HUES64 (cell line): Measurements from ENCODE around the gene JAML.

ENCODE experiments used
- H3K27ac ChIP-seq: 2 replicates; pipeline ENCODE4 v1.7.0; 2013; ENCODE audit warnings: low read depth, low read length, inconsistent platforms
- H3K27me3 ChIP-seq: 2 replicates; pipeline ENCODE4 v1.6.1; 2013; ENCODE audit warnings: mild to moderate bottlenecking, low read length; ENCODE audit not compliant: insufficient read depth
- H3K36me3 ChIP-seq: 2 replicates; pipeline ENCODE4 v1.6.1; 2013; ENCODE audit warnings: mild to moderate bottlenecking, low read length; ENCODE audit not compliant: insufficient read depth
- H3K4me1 ChIP-seq: 2 replicates; pipeline ENCODE4 v1.6.1; 2013; ENCODE audit warnings: mild to moderate bottlenecking, low read length, moderate library complexity; ENCODE audit not compliant: insufficient read depth
- H3K4me3 ChIP-seq: 2 replicates; pipeline ENCODE4 v1.5.1; 2013; ENCODE audit warnings: mild to moderate bottlenecking, low read length, moderate library complexity
- H3K9ac ChIP-seq: 2 replicates; pipeline ENCODE4 v1.6.1; 2013; ENCODE audit warnings: mild to moderate bottlenecking, low read depth, low read length
- H3K9me3 ChIP-seq: 2 replicates; pipeline ENCODE4 v1.6.1; 2013; ENCODE audit warnings: low read depth, low read length; ENCODE audit not compliant: insufficient read depth
- WGBS: fragments of 150-250, 120-280 bp; methylation state at CpG from one replicate; pipeline ENCODE4 v1.1.7; 2013; ENCODE audit warnings: missing lambda C conversion rate; 5-methylcytosine and 5-hydroxymethylcytosine counted together

The JAML gene

GRCh38 chr11:118258410-118258809 lies 33.6 kb upstream of the JAML start:
- Histone ChIP-seq H3K36me3 (no peaks in the 10 kb centered on the region), H3K4me3 (no peak overlapping the region), H3K4me1 (peaks cover 6% of the 10 kb centered on the region), H3K9me3 (no peaks in the 10 kb centered on the region), H3K27ac (no peak overlapping the region), H3K9ac (no peak overlapping the region), H3K27me3 (peaks cover 72% of the 10 kb centered on the region)
- WGBS = 0% methylated on average over 1 of the region's 1 CpG

DNA sequence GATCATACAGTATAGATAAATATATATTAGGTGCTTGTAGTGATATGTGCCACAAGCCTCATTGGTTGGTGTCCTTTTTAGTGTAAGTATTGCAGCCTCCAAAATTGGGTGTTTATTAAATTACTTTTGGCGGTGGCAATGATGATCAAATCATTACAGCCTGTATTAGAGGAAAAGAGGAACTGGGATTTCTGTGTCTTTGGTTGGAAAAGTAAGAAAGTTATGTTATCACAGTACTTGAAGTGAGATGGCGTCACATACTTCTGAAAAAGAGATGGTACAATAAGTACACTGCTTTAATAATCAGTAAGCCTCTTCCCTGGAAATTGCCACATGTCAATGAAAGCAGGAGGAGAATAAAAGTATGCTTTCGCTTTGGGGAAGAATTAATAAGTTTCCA lies 27.9 kb upstream of the JAML start:
- Histone ChIP-seq H3K4me1 (no peaks in the 10 kb centered on the region), H3K4me3 (peak overlapping the region; percentile 79), H3K9ac (peak overlapping the region; percentile 88; the same call in 1 of the 2 replicates), H3K27me3 (peaks cover 84% of the 10 kb centered on the region), H3K27ac (no peak overlapping the region; the same call in 1 of the 2 replicates), H3K9me3 (peaks cover 8% of the 10 kb centered on the region; the same call in 1 of the 2 replicates), H3K36me3 (no peaks in the 10 kb centered on the region)
- WGBS = 75% methylated on average over 2 of the region's 3 CpGs

DNA sequence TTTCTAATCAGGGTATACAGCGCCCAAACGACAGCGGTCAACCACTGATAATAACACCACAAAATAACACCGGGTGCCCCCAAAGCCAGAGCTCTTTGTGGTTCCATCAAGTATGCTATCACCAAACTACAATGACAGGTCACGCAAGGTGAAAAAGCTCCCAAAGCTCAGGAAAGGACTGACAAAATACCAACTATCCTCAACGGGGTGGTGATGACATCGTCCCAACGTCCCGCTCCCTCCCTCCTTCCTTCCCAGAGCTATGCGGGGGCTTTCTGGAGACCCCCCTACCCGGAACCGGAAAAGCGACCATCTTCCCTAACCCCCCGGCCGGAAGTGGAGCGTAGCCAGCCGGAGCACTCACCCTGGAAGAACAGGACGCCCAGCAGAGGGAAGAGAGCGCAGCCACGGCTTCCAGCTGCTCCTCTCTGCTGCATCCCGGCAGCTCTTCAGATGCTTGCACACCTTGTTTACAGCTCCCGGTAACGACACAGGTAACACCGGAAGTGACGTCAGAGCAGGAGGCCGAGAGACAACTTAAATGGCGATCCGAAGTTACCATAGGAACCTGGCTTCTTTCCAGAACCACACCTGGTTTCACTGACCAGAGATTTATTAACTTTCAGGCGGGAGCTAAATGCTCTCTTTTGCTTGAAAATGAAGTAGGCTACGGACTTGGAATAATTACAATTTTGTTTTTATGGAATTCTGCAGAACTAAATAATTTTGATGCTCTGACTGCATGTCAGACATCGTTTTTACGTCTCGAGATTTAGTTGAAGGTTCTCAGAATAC lies 27.2 kb upstream of the JAML start, which contains the start of gene MPZL3:
TSS of gene MPZL3 (minus strand) at position 508 of the 795 bp plus-strand sequence. CDS start at position 437, 71 bp downstream.
- H3K27ac ChIP-seq = peak within 1 kb of the TSS; percentile 95
- H3K4me3 ChIP-seq = peak within 1 kb of the TSS; percentile 79
- H3K9me3 ChIP-seq = peaks cover 8% of the 10 kb centered on the region; the same call in 1 of the 2 replicates
- H3K9ac ChIP-seq = peak within 1 kb of the TSS; percentile 88
- peaks cover 85% of the 10 kb centered on the region for H3K27me3 ChIP-seq
- H3K36me3 ChIP-seq = no peaks in the 10 kb centered on the region
- WGBS = 23% methylated on average over 33 of the region's 33 CpGs
- no peaks in the 10 kb centered on the region for H3K4me1 ChIP-seq

DNA sequence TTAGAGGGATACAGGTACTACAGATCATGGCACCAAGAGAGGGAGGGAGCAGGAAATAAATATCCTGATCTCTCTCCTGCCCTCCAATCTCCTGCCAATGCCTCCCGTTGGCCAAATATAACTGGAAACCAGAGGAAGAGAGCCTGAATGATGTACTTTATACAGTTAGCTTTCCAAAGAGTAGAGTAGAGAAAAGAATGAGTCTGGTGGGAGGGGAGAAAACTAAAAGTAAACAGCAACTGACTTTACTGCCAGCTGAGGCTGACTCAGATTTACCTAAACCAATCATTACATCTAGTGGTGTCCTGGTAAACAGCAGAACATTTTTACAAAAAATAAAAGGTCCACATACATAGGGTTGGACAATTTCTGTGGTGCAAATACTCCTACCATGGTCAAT lies 22.2 kb upstream of the JAML start:
- Histone ChIP-seq H3K27ac (no peak overlapping the region), H3K27me3 (peaks cover 60% of the 10 kb centered on the region), H3K9ac (no peak overlapping the region), H3K36me3 (no peaks in the 10 kb centered on the region), H3K4me1 (no peaks in the 10 kb centered on the region), H3K4me3 (no peak overlapping the region), H3K9me3 (peaks cover 8% of the 10 kb centered on the region; the same call in 1 of the 2 replicates)
- 83% methylated on average over 1 of the region's 1 CpG for WGBS

GRCh38 chr11:118245936-118246562 lies 21.2 kb upstream of the JAML start:
- Histone ChIP-seq H3K27me3 (peaks cover 55% of the 10 kb centered on the region), H3K27ac (no peak overlapping the region), H3K4me1 (no peaks in the 10 kb centered on the region), H3K4me3 (no peak overlapping the region), H3K36me3 (no peaks in the 10 kb centered on the region), H3K9me3 (no peaks in the 10 kb centered on the region), H3K9ac (no peak overlapping the region)
- 96% methylated on average over 3 of the region's 3 CpGs for WGBS

- Histone ChIP-seq H3K27ac (no peak overlapping the region), H3K4me3 (no peak overlapping the region), H3K4me1 (0 out of 2 replicates have a peak, but pooled peaks cover 1% of the 10 kb centered on the region), H3K9me3 (no peaks in the 10 kb centered on the region), H3K36me3 (no peaks in the 10 kb centered on the region), H3K9ac (no peak overlapping the region), H3K27me3 (peaks cover 37% of the 10 kb centered on the region)
- 72% methylated on average over 3 of the region's 3 CpGs for WGBS
Observed at GRCh38 chr11:118243993-118244762, 19.4 kb upstream of the JAML start.

GRCh38 chr11:118243161-118243560 lies 18.4 kb upstream of the JAML start:
- WGBS = 75% methylated on average over 7 of the region's 8 CpGs
- Histone ChIP-seq H3K9ac (no peak overlapping the region), H3K27ac (no peak overlapping the region), H3K36me3 (no peaks in the 10 kb centered on the region), H3K9me3 (no peaks in the 10 kb centered on the region), H3K4me1 (0 out of 2 replicates have a peak, but pooled peaks cover 8% of the 10 kb centered on the region), H3K27me3 (peaks cover 28% of the 10 kb centered on the region), H3K4me3 (no peak overlapping the region)

DNA sequence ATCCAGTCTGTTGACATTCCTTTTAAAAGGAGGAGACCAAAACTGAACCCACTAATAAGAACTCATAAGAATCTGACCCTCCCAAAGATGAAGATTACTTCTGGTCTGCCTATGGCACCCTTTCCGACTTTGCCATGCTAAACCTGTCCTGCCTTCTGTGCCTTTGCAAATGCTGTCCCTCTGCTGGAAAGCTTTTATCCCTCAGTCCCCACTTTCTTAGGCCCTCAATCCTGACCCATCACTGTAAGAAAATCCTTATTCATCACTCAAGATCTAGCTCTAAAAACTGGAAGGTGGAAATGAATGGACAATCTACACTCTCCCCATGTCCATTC lies 16.9 kb upstream of the JAML start:
- Histone ChIP-seq H3K4me1 (0 out of 2 replicates have a peak, but pooled peaks cover 8% of the 10 kb centered on the region), H3K27me3 (peaks cover 15% of the 10 kb centered on the region), H3K9ac (no peak overlapping the region), H3K27ac (no peak overlapping the region), H3K36me3 (no peaks in the 10 kb centered on the region), H3K4me3 (no peak overlapping the region), H3K9me3 (no peaks in the 10 kb centered on the region)
- WGBS = 82% methylated on average over 1 of the region's 1 CpG

DNA sequence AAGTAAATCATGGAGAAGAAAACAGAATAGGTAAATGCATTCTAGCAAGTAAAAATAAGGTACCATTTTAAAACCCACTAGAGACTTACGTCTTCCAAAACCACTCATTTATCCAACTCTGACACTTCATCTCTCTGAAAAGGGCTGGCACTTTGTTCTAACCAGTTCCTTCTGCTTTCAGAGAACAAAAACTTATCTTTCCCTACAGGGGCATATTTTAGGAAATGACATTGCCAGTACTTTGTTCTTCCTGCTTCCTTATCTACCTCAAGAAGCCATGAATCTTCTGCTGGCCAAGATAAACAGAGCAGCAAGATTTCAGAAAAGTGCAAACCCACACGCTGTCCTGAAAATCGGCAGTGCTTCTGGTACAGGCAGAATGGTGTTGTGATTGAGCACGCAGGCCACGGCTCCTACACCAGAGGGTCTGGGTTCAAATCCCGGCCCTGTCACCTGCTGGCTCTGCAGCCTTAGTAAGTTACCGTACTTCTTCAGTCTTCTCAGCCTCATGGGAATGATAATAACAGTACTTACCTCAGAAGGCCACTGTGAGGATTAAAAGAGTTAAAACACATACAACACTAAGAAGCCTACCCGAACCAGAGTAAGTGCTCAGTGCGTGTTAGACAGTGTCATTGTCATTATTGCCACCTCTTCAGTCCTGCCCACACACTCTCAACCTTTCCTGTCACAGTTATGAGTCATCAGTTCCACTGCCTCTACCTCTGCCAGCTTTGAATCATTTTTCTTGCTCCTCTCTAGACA lies 16.4 kb upstream of the JAML start:
- Histone ChIP-seq H3K27me3 (peaks cover 13% of the 10 kb centered on the region), H3K27ac (no peak overlapping the region), H3K4me3 (no peak overlapping the region), H3K9me3 (no peaks in the 10 kb centered on the region), H3K36me3 (no peaks in the 10 kb centered on the region), H3K4me1 (0 out of 2 replicates have a peak, but pooled peaks cover 8% of the 10 kb centered on the region), H3K9ac (no peak overlapping the region)
- WGBS = 92% methylated on average over 9 of the region's 9 CpGs

- no peaks in the 10 kb centered on the region for H3K9me3 ChIP-seq
- no peak overlapping the region for H3K4me3 ChIP-seq
- WGBS = 93% methylated on average over 5 of the region's 5 CpGs
- 0 out of 2 replicates have a peak, but pooled peaks cover 4% of the 10 kb centered on the region for H3K27me3 ChIP-seq
- no peak overlapping the region for H3K9ac ChIP-seq
- H3K4me1 ChIP-seq = 0 out of 2 replicates have a peak, but pooled peaks cover 8% of the 10 kb centered on the region
- H3K27ac ChIP-seq = no peak overlapping the region
- no peaks in the 10 kb centered on the region for H3K36me3 ChIP-seq
Observed at GRCh38 chr11:118239509-118240205, 14.8 kb upstream of the JAML start.
